ENCODE results near the gene CERCAM. TPM values are rescaled to one million over a fixed set of nuclear protein-coding genes. Genes with fewer than 3 reads are reported as not detected.

The CERCAM gene
- polyA plus RNA-seq, 2 of the 4 experiments (the other 2 are of a cell fraction): 16.5 to 28.5 TPM

DNA sequence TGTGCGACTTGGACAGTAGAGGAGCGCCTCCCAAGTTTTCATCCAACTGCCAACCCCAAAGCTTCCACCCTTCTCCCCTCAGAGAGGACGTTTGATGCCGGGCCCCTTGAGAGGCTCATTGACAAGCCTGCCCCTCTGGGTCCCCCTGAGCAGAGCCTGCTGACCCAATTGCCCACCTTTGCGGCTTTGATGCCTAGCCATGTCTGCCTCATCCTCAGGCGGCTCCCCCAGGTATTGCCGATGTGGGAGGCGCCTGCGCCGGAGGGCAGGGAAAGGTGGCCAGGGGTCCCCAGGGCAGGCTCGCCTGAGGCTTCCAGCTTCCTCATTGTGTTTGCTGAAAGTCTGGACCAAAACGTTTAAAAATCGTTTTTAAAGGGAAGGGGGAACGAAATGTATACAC is 36.5 kb downstream of the CERCAM start:
- H3K4me2 ChIP-seq: peak overlapping the region; percentile 91
- peaks cover 9% of the 10 kb centered on the region for H3K4me1 ChIP-seq
- TF ChIP-seq HOXA7 (CRISPR knock-in tag; IDR thresholded peaks at IDR 0.05) (no peak), ZFP36 (IDR thresholded peaks at IDR 0.05; ENCODE audit: borderline replicate concordance, partially characterized antibody) (no peak), ATOH8 (CRISPR knock-in tag; IDR thresholded peaks at IDR 0.05; ENCODE audit: low read depth) (no peak), FOXS1 (CRISPR knock-in tag; IDR thresholded peaks at IDR 0.05) (no peak)
- DNase-seq (ENCODE audit: low read depth in 1 of 2, low spot score in 1 of 2) (no peak), FAIRE-seq (no peak), ATAC-seq (no peak)
- peak overlapping the region; percentile 100 for H3K4me3 ChIP-seq
- CTCF ChIA-PET: interaction anchor here (0.6 to 1.5 kb wide), 3 partner anchors 18 to 162 kb away, joined by 3 to 8 read pairs (median 5); partner anchors contain the start of gene CERCAM
- POLR2A ChIA-PET: no interaction called here
- peak overlapping the region; percentile 89 to 95; a peak in 5 of 6 replicates for H3K27ac ChIP-seq
- H3K9me3 ChIP-seq: no peaks in the 10 kb centered on the region
- WGBS (ENCODE audit: missing lambda C conversion rate): 64% methylated on average over 14 of the region's 14 CpGs

- no peak for TF ChIP-seq TP53 (CRISPR knock-in tag; IDR thresholded peaks at IDR 0.05)
- no peak for TF ChIP-seq ZFP36 (IDR thresholded peaks at IDR 0.05; ENCODE audit: borderline replicate concordance, partially characterized antibody)
- no peak for TF ChIP-seq POLR2AphosphoS2 (conservative IDR thresholded peaks at IDR 0.05; ENCODE audit: low read length)
- no peak for TF ChIP-seq FOXS1 (CRISPR knock-in tag; IDR thresholded peaks at IDR 0.05)
- no peak for TF ChIP-seq KDM5A (IDR thresholded peaks at IDR 0.05)
- TF ChIP-seq SMC3 (IDR thresholded peaks at IDR 0.05): no peak
- TF ChIP-seq USF2 (IDR thresholded peaks at IDR 0.05): no peak
- TF ChIP-seq EP300 (IDR thresholded peaks at IDR 0.05): no peak
- ATAC-seq: no peak
- H3K4me1 ChIP-seq: peaks cover 9% of the 10 kb centered on the region
- no peak for FAIRE-seq
- POLR2A ChIA-PET: no interaction called here
- H3K4me2 ChIP-seq: no peak overlapping the region
- no peak overlapping the region for H3K27ac ChIP-seq
- H3K9me3 ChIP-seq: no peaks in the 10 kb centered on the region
- H3K4me3 ChIP-seq: no peak overlapping the region
- WGBS (ENCODE audit: missing lambda C conversion rate): 94% methylated on average over 3 of the region's 3 CpGs
- CTCF ChIA-PET: interaction anchor here (0.9 kb wide), 2 partner anchors 21 to 23 kb away, joined by 3 to 4 read pairs; no protein-coding TSS in a partner anchor
- DNase-seq (ENCODE audit: low read depth in 1 of 2, low spot score in 1 of 2): no peak
Observed at GRCh38 chr9:128459011-128459410, 38.4 kb downstream of the CERCAM start.

GRCh38 chr9:128469070-128469469 is 48.4 kb downstream of the CERCAM start:
- Histone ChIP-seq H3K4me1 (no peaks in the 10 kb centered on the region), H3K9me3 (no peaks in the 10 kb centered on the region), H3K4me2 (no peak overlapping the region), H3K27ac (no peak overlapping the region), H3K4me3 (no peak overlapping the region)
- DNase-seq (ENCODE audit: low read depth in 1 of 2, low spot score in 1 of 2): no peak
- POLR2A ChIA-PET: no interaction called here
- no peak for FAIRE-seq
- ATAC-seq: no peak
- CTCF ChIA-PET: interaction anchor here (0.6 to 1.5 kb wide), 7 partner anchors 9 to 167 kb away, joined by 3 to 5 read pairs (median 3); no protein-coding TSS in a partner anchor
- WGBS (ENCODE audit: missing lambda C conversion rate): 87% methylated on average over 7 of the region's 7 CpGs
- no peak for TF ChIP-seq EHF (CRISPR knock-in tag; IDR thresholded peaks at IDR 0.05)
- TF ChIP-seq NR3C1 (IDR thresholded peaks at IDR 0.05): no peak
- TF ChIP-seq RCOR1 (IDR thresholded peaks at IDR 0.05; ENCODE audit: low read depth, low read length): no peak
- no peak for TF ChIP-seq CBX2 (IDR thresholded peaks at IDR 0.05; ENCODE audit: borderline replicate concordance, low read depth)
- TF ChIP-seq NPAS2 (CRISPR knock-in tag; IDR thresholded peaks at IDR 0.05; ENCODE audit: borderline replicate concordance): no peak

- Histone ChIP-seq H3K4me1 (no peaks in the 10 kb centered on the region), H3K4me2 (no peak overlapping the region), H3K27ac (no peak overlapping the region), H3K9me3 (no peaks in the 10 kb centered on the region), H3K4me3 (no peak overlapping the region)
- POLR2A ChIA-PET: no interaction called here
- DNase-seq (ENCODE audit: low read depth in 1 of 2, low spot score in 1 of 2) (no peak), FAIRE-seq (no peak), ATAC-seq (no peak)
- CTCF ChIA-PET: interaction anchor here (0.9 to 1.0 kb wide), 2 partner anchors 32 to 137 kb away, joined by 3 read pairs; no protein-coding TSS in a partner anchor
- 89% methylated on average over 5 of the region's 5 CpGs for WGBS (ENCODE audit: missing lambda C conversion rate)
- TF ChIP-seq FOXS1 (CRISPR knock-in tag; IDR thresholded peaks at IDR 0.05) (no peak), USF2 (IDR thresholded peaks at IDR 0.05) (no peak), CEBPB (IDR thresholded peaks at IDR 0.05) (no peak), ZFP36 (IDR thresholded peaks at IDR 0.05; ENCODE audit: borderline replicate concordance, partially characterized antibody) (no peak), CBX8 (IDR thresholded peaks at IDR 0.05) (no peak), FOSL2 (IDR thresholded peaks at IDR 0.05) (no peak), FOSL2 (CRISPR knock-in tag; IDR thresholded peaks at IDR 0.05) (no peak), HDAC2 (IDR thresholded peaks at IDR 0.05) (no peak), HEYL (CRISPR knock-in tag; IDR thresholded peaks at IDR 0.05) (no peak), POLR2A (IDR thresholded peaks at IDR 0.05; ENCODE audit: low read length) (no peak), KDM1A (IDR thresholded peaks at IDR 0.05; ENCODE audit: low read depth) (no peak), ZC3H11A (IDR thresholded peaks at IDR 0.05) (no peak), TFCP2L1 (CRISPR knock-in tag; IDR thresholded peaks at IDR 0.05) (no peak), ATOH8 (CRISPR knock-in tag; IDR thresholded peaks at IDR 0.05; ENCODE audit: low read depth) (no peak), NR3C1 (IDR thresholded peaks at IDR 0.05) (no peak)
- TF ChIP-seq, protein P1, sequence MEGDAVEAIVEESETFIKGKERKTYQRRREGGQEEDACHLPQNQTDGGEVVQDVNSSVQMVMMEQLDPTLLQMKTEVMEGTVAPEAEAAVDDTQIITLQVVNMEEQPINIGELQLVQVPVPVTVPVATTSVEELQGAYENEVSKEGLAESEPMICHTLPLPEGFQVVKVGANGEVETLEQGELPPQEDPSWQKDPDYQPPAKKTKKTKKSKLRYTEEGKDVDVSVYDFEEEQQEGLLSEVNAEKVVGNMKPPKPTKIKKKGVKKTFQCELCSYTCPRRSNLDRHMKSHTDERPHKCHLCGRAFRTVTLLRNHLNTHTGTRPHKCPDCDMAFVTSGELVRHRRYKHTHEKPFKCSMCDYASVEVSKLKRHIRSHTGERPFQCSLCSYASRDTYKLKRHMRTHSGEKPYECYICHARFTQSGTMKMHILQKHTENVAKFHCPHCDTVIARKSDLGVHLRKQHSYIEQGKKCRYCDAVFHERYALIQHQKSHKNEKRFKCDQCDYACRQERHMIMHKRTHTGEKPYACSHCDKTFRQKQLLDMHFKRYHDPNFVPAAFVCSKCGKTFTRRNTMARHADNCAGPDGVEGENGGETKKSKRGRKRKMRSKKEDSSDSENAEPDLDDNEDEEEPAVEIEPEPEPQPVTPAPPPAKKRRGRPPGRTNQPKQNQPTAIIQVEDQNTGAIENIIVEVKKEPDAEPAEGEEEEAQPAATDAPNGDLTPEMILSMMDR (IDR thresholded peaks at IDR 0.05): no peak
Observed at GRCh38 chr9:128470560-128470959, 49.9 kb downstream of the CERCAM start.
